Bladder microvascular endothelial cell (primary cell): Measurements from ENCODE around the gene PLEKHB1. TPM values are rescaled to one million over a fixed set of nuclear protein-coding genes. Genes with fewer than 3 reads are reported as not detected.

ENCODE experiments used
- total RNA-seq: library from RNA; depleted of rRNA; stranded (reverse); fragments of >200 nt; gene quantifications from 2 replicates; pipeline ENCODE4 v1.2.3, GENCODE V29; 2014

Gene PLEKHB1
- total RNA-seq, result 0.16 and 1.6 TPM in 2 replicates

GRCh38 chr11:73645972-73646631, at the start of gene PLEKHB1:
PLEKHB1 (plus strand) TSS chr11:73646581; CDS start chr11:73646609, 28 bp downstream.

GRCh38 chr11:73597956-73598718, 48.2 kb upstream of the PLEKHB1 start, which contains the start of gene FAM168A:
FAM168A (minus strand) TSS chr11:73598112; CDS start chr11:73468474, 129,638 bp downstream.

Other genes starting within 250 kb of the PLEKHB1 start
- gene FAM168A, start 48.5 kb upstream of the PLEKHB1 start, total RNA-seq, result 5.3 and 18.3 TPM in 2 replicates
- 83.1 and 151 TPM in 2 replicates for gene RAB6A, start 114.5 kb downstream of the PLEKHB1 start, total RNA-seq
- 28.2 and 30.2 TPM in 2 replicates for gene MRPL48, start 141.3 kb downstream of the PLEKHB1 start, total RNA-seq
- 46.3 and 53.7 TPM in 2 replicates for gene COA4, start 230.3 kb downstream of the PLEKHB1 start, total RNA-seq
- gene PAAF1, start 230.4 kb downstream of the PLEKHB1 start, total RNA-seq, result 4.7 and 11.6 TPM in 2 replicates